Measurements from ENCODE around the gene AFG1L.

DNA sequence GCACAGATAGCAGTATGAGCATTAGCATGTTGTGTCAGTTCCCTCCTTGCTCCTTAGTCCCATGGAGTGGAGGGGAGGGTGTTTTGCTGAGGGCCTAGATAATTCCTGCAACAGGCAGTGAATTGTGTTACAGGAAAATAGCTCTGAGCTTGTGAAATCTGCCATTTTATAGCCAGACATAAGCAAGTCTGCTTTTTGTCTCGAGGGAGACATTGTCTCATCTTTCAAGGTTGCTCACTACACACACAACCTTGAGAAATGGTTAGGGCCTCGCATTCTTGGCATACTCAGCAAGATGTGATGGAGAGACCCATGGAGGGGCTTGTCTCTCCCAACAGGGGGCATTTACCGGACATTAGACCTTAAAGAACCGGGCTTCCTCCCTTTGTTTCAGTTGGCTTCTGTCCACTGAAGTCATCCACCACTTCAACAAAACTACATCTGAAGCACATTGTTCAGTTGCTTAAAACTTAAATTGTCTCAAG, 157.9 kb downstream of the AFG1L start:
- TF ChIP-seq POLR2A (IDR thresholded peaks at IDR 0.05) = no peak
- TF ChIP-seq, protein P1, sequence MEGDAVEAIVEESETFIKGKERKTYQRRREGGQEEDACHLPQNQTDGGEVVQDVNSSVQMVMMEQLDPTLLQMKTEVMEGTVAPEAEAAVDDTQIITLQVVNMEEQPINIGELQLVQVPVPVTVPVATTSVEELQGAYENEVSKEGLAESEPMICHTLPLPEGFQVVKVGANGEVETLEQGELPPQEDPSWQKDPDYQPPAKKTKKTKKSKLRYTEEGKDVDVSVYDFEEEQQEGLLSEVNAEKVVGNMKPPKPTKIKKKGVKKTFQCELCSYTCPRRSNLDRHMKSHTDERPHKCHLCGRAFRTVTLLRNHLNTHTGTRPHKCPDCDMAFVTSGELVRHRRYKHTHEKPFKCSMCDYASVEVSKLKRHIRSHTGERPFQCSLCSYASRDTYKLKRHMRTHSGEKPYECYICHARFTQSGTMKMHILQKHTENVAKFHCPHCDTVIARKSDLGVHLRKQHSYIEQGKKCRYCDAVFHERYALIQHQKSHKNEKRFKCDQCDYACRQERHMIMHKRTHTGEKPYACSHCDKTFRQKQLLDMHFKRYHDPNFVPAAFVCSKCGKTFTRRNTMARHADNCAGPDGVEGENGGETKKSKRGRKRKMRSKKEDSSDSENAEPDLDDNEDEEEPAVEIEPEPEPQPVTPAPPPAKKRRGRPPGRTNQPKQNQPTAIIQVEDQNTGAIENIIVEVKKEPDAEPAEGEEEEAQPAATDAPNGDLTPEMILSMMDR (IDR thresholded peaks at IDR 0.05) = no peak
